Epidermal melanocyte (primary cell): ENCODE results near the gene NCAPD2.
"Not testable (repeated sequence)": the region's sequence is repeated elsewhere in the genome, so short reads cannot be mapped to it uniquely, and the experiment has no call there.

Source experiments
- DNase-seq: peaks from one replicate; pipeline ENCODE4 v3.0.0; 2011; ENCODE audit warnings: low spot score; ENCODE audit not compliant: insufficient read length

NCAPD2 gene

GRCh38 chr12:6492838-6493496, 935 bp upstream of the NCAPD2 start, which contains the start of gene MRPL51:
Gene MRPL51, minus strand, starts transcription at chr12:6493262. Its CDS starts 126 bp downstream, at chr12:6493136.
- DNase-seq = peak; percentile 86

- no peak for DNase-seq
These were observed 399 bp downstream of the NCAPD2 start for GRCh38 chr12:6494258-6494743.

GRCh38 chr12:6494968-6495367, 1.1 kb downstream of the NCAPD2 start:
- DNase-seq = no peak

- DNase-seq = not testable (repeated sequence)
These were observed 3.4 kb downstream of the NCAPD2 start for GRCh38 chr12:6497291-6497690.

- no peak for DNase-seq
These were observed 6.6 kb downstream of the NCAPD2 start for GRCh38 chr12:6500466-6500865.

GRCh38 chr12:6507102-6507998, 13.4 kb downstream of the NCAPD2 start:
- DNase-seq = no peak

GRCh38 chr12:6508087-6508486, 14.2 kb downstream of the NCAPD2 start:
- DNase-seq = no peak

- no peak for DNase-seq
These were observed 26.3 kb downstream of the NCAPD2 start for GRCh38 chr12:6520186-6520585.

- DNase-seq = no peak
These were observed 28.3 kb downstream of the NCAPD2 start for GRCh38 chr12:6522193-6522592.

- no peak for DNase-seq
These were observed 29.8 kb downstream of the NCAPD2 start for GRCh38 chr12:6523708-6524107.

- DNase-seq = no peak
These were observed 30.7 kb downstream of the NCAPD2 start for GRCh38 chr12:6524648-6525047.

- DNase-seq = no peak
These were observed 32.3 kb downstream of the NCAPD2 start for GRCh38 chr12:6526201-6526600.

GRCh38 chr12:6526766-6527525, 33.0 kb downstream of the NCAPD2 start:
- DNase-seq = no peak

- DNase-seq = no peak
These were observed 33.8 kb downstream of the NCAPD2 start for GRCh38 chr12:6527711-6528110.

GRCh38 chr12:6528539-6529235, 34.8 kb downstream of the NCAPD2 start:
- no peak for DNase-seq

- no peak for DNase-seq
These were observed 35.4 kb downstream of the NCAPD2 start for GRCh38 chr12:6529291-6529737.

- DNase-seq = no peak
These were observed 36.8 kb downstream of the NCAPD2 start for GRCh38 chr12:6530576-6531260.

- peak; percentile 42 for DNase-seq
These were observed 38.4 kb downstream of the NCAPD2 start for GRCh38 chr12:6532051-6532926.

GRCh38 chr12:6532927-6533652, 39.2 kb downstream of the NCAPD2 start:
- DNase-seq = peak; percentile 82
